HEK293 (cell line): ENCODE data around the gene ABI3BP.

ENCODE experiments used
- BCL11A ChIP-seq: fragments of 450-650 bp; formaldehyde crosslinking; IDR thresholded peaks from 2 replicates; pipeline ENCODE4 v1.5.1; 2016; ENCODE audit warnings: low read depth, missing biosample characterization, missing genetic modification characterization
- ELK4 ChIP-seq: IDR thresholded peaks from 2 replicates; pipeline ENCODE4 v1.6.1; 2011; ENCODE audit warnings: mild to moderate bottlenecking, low read depth, low read length, borderline replicate concordance
- PRDM1 ChIP-seq: fragments of 450-650 bp; formaldehyde crosslinking; IDR thresholded peaks from 2 replicates; pipeline ENCODE4; 2016; ENCODE audit warnings: missing biosample characterization, missing genetic modification characterization
- PRDM10 ChIP-seq: fragments of 450-650 bp; formaldehyde crosslinking; IDR thresholded peaks from 2 replicates; pipeline ENCODE4 v1.5.1; 2016; ENCODE audit warnings: missing biosample characterization, missing genetic modification characterization
- RBAK ChIP-seq: fragments of 450-650 bp; formaldehyde crosslinking; IDR thresholded peaks from 2 replicates; pipeline ENCODE4 v1.5.1; 2016; ENCODE audit warnings: missing biosample characterization, missing genetic modification characterization
- SCRT2 ChIP-seq: fragments of 450-650 bp; formaldehyde crosslinking; IDR thresholded peaks from 2 replicates; pipeline ENCODE4 v1.5.1; 2016; ENCODE audit warnings: missing biosample characterization, missing genetic modification characterization
- SP2 ChIP-seq: fragments of 450-650 bp; formaldehyde crosslinking; IDR thresholded peaks from 2 replicates; pipeline ENCODE4 v1.5.1; 2016; ENCODE audit warnings: missing biosample characterization, missing genetic modification characterization
- SP3 ChIP-seq: fragments of 450-650 bp; formaldehyde crosslinking; IDR thresholded peaks from 2 replicates; pipeline ENCODE4 v1.5.1; 2016; ENCODE audit warnings: missing biosample characterization, missing genetic modification characterization
- TRIM28 ChIP-seq: IDR thresholded peaks from 2 replicates; pipeline ENCODE4 v1.6.1; 2011; ENCODE audit warnings: low read length, control low read depth, borderline replicate concordance
- ZBTB11 ChIP-seq: fragments of 450-650 bp; formaldehyde crosslinking; conservative IDR thresholded peaks from 2 replicates; pipeline ENCODE4 v1.5.1; 2016; ENCODE audit warnings: low read depth, missing biosample characterization, missing genetic modification characterization
- ZBTB17 ChIP-seq: fragments of 450-650 bp; formaldehyde crosslinking; IDR thresholded peaks from 2 replicates; pipeline ENCODE4 v1.5.1; 2016; ENCODE audit warnings: missing biosample characterization, missing genetic modification characterization
- ZBTB7A ChIP-seq: fragments of 450-650 bp; formaldehyde crosslinking; IDR thresholded peaks from 2 replicates; pipeline ENCODE4 v1.5.1; 2016; ENCODE audit warnings: low read depth, missing biosample characterization, missing genetic modification characterization
- ZBTB8A ChIP-seq: fragments of 450-650 bp; formaldehyde crosslinking; IDR thresholded peaks from 2 replicates; pipeline ENCODE4 v1.5.1; 2016; ENCODE audit warnings: missing biosample characterization, missing genetic modification characterization
- ZFHX2 ChIP-seq: fragments of 450-650 bp; formaldehyde crosslinking; conservative IDR thresholded peaks from 2 replicates; pipeline ENCODE4 v1.5.1; 2016; ENCODE audit warnings: missing biosample characterization, missing genetic modification characterization
- ZNF148 ChIP-seq: fragments of 450-650 bp; formaldehyde crosslinking; IDR thresholded peaks from 2 replicates; pipeline ENCODE4 v1.5.0; 2017; ENCODE audit warnings: missing biosample characterization, missing genetic modification characterization, borderline replicate concordance
- ZNF24 ChIP-seq: fragments of 450-650 bp; formaldehyde crosslinking; IDR thresholded peaks from 2 replicates; pipeline ENCODE4 v1.5.1; 2016; ENCODE audit warnings: missing biosample characterization, missing genetic modification characterization
- ZNF398 ChIP-seq: fragments of 450-650 bp; formaldehyde crosslinking; IDR thresholded peaks from 2 replicates; pipeline ENCODE4 v1.5.1; 2017; ENCODE audit warnings: missing biosample characterization, missing genetic modification characterization
- ZNF423 ChIP-seq: fragments of 450-650 bp; formaldehyde crosslinking; IDR thresholded peaks from 2 replicates; pipeline ENCODE4 v1.5.1; 2016; ENCODE audit warnings: missing biosample characterization, missing genetic modification characterization
- ZNF473 ChIP-seq: fragments of 450-650 bp; formaldehyde crosslinking; IDR thresholded peaks from 2 replicates; pipeline ENCODE4 v1.5.1; 2017; ENCODE audit warnings: missing biosample characterization, missing genetic modification characterization
- ZNF585B ChIP-seq: fragments of 450-650 bp; formaldehyde crosslinking; IDR thresholded peaks from 2 replicates; pipeline ENCODE4 v1.5.1; 2016; ENCODE audit warnings: missing biosample characterization, missing genetic modification characterization
- ZNF692 ChIP-seq: fragments of 450-650 bp; formaldehyde crosslinking; IDR thresholded peaks from 2 replicates; pipeline ENCODE4 v1.5.1; 2016; ENCODE audit warnings: missing biosample characterization, missing genetic modification characterization
- ZSCAN18 ChIP-seq: fragments of 450-650 bp; formaldehyde crosslinking; IDR thresholded peaks from 2 replicates; pipeline ENCODE4 v1.5.1; 2016; ENCODE audit warnings: missing biosample characterization, missing genetic modification characterization

Gene ABI3BP

GRCh38 chr3:100708989-100709841 lies 284.0 kb downstream of the ABI3BP start, which contains the start of gene TFG (continued):
- peak; percentile 40; the same call in 1 of the 2 replicates for TF ChIP-seq ZBTB8A (tag by site-specific recombination)
- no peak for TF ChIP-seq ZNF423 (tag by site-specific recombination)
- 0 out of 2 replicates have a peak, but pooled peaks have one; percentile 19 for TF ChIP-seq ZNF692 (tag by site-specific recombination)
- peak; percentile 92 for TF ChIP-seq SP2 (tag by site-specific recombination)
- TF ChIP-seq PRDM1 (tag by site-specific recombination) = no peak
- TF ChIP-seq ZFHX2 (tag by site-specific recombination) = 0 out of 2 replicates have a peak, but pooled peaks have one; percentile 17
- TF ChIP-seq ZSCAN18 (tag by site-specific recombination) = no peak
- TF ChIP-seq ZBTB7A (tag by site-specific recombination) = no peak
- peak; percentile 60 for TF ChIP-seq SP3 (tag by site-specific recombination)
- no peak for TF ChIP-seq BCL11A (tag by site-specific recombination)
- TF ChIP-seq TRIM28 = no peak
- no peak for TF ChIP-seq ZNF148 (tag by site-specific recombination)
- no peak for TF ChIP-seq ZNF24 (tag by site-specific recombination)
- peak; percentile 59; the same call in 1 of the 2 replicates for TF ChIP-seq ELK4
- TF ChIP-seq PRDM10 = peak; percentile 80
- peak; percentile 38; the same call in 1 of the 2 replicates for TF ChIP-seq ZBTB11 (tag by site-specific recombination)
- no peak for TF ChIP-seq ZBTB17 (tag by site-specific recombination)
- TF ChIP-seq SCRT2 (tag by site-specific recombination) = no peak
- TF ChIP-seq ZNF398 (tag by site-specific recombination) = peak; percentile 71
- TF ChIP-seq ZNF585B = no peak
- TF ChIP-seq RBAK (tag by site-specific recombination) = no peak
- no peak for TF ChIP-seq ZNF473 (tag by site-specific recombination)
